ENCODE measurements around the gene PLD4.

GRCh38 chr14:104899781-104900180 is 24.9 kb upstream of the PLD4 start:
- TF ChIP-seq EP300 (IDR thresholded peaks at IDR 0.05) (no peak), POLR2AphosphoS5 (IDR thresholded peaks at IDR 0.05) (no peak)

All from suprapubic skin (tissue), 4 donors.